A673 (cell line): ENCODE measurements around the gene CLEC12A.

Source experiments
- CTCF ChIP-seq: fragments of 300-800, 200-600 bp; sonication (generic); conservative IDR thresholded peaks from 2 replicates; pipeline ENCODE4 v1.5.1; 2017; ENCODE audit warnings: low read depth, mild to moderate bottlenecking, antibody characterized with exemption, low read length, moderate library complexity, mixed read lengths
- EZH2 ChIP-seq: fragments of 200-600 bp; sonication (generic); IDR thresholded peaks from 2 replicates; pipeline ENCODE4 v1.6.1; 2017; ENCODE audit warnings: borderline replicate concordance, low read depth, mild to moderate bottlenecking, mixed read lengths, antibody characterized with exemption, low read length; ENCODE audit not compliant: poor library complexity, severe bottlenecking

- TF ChIP-seq CTCF = no peak
- no peak for TF ChIP-seq EZH2
Observed at GRCh38 chr12:10018386-10018785, 47.2 kb downstream of the CLEC12A start.
